ENCODE measurements around the gene NNAT. TPM values are rescaled to one million over a fixed set of nuclear protein-coding genes. Genes with fewer than 3 reads are reported as not detected.

Gene NNAT
- total and polyA plus RNA-seq, 7 donors, result 7.8 to 125 (median 85.8) TPM; not detected in 1

DNA sequence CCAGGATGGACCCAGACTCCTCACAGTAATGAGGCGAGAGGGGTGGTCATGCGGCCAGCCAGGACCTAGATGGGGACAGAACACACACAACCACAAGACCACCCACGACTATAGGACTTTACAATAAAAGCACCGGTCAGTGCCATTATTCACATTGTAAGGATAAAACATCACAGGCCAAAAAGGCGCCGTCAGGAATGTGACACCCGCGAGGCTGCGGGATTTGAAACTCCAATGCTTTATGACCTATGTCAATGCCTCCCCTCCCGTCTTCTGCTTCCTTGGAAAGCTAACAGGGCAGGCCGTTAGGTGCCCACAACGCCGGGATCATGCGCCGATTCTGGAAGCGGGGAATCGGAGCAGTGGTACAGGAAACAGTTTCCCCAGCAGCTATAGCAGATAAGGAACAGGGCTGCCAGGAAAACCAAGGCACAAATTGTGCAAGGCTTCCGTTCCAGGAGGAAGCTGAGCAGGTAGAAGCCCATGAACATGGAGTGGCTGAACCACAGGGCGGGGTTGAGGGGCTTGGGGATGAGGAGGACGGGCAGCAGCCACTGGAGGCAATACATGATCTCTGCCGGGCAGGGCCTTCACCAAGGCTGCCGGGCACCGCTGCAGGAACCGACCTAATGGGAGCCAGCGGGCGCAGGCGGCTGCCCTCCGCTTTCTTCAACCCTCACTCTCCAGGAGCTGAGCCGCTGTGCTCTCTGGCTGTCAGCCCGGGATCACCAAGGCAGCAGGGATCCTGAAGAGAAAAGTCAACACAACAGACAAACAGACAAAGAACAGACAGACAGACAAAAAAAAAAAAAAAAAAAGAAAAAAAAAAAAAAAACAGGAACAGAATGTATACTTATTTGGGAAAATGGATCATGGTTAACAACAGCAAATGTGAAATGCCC lies 2.2 kb upstream of the NNAT start:
- intact Hi-C loops (cut with DNase I), result no loop called here
- 86 to 87% methylated on average over 30 of the region's 30 CpGs for WGBS, 2 donors
- Histone ChIP-seq H3K27me3 (no peaks in the 10 kb centered on the region), H3K9me3 (no peaks in the 10 kb centered on the region), H3K4me3 (peak overlapping the region in 3 of 4 donors; percentile 1 to 57 (median 54)), H3K4me1 (peaks cover 0 to 87% (median 77%) of the 10 kb centered on the region in 4 donors), H3K27ac (peak overlapping the region; percentile 72 to 99 (median 97)), H3K36me3 (peaks cover 0 to 17% (median 5%) of the 10 kb centered on the region in 4 donors)
- peak; percentile 91 for DNase-seq
- peak in 2 of 4 donors; percentile 60 to 66 for TF ChIP-seq POLR2AphosphoS5 (IDR thresholded peaks at IDR 0.05)
- no peak for TF ChIP-seq POLR2A (IDR thresholded peaks at IDR 0.05)
- TF ChIP-seq EP300 (IDR thresholded peaks at IDR 0.05), result no peak

DNA sequence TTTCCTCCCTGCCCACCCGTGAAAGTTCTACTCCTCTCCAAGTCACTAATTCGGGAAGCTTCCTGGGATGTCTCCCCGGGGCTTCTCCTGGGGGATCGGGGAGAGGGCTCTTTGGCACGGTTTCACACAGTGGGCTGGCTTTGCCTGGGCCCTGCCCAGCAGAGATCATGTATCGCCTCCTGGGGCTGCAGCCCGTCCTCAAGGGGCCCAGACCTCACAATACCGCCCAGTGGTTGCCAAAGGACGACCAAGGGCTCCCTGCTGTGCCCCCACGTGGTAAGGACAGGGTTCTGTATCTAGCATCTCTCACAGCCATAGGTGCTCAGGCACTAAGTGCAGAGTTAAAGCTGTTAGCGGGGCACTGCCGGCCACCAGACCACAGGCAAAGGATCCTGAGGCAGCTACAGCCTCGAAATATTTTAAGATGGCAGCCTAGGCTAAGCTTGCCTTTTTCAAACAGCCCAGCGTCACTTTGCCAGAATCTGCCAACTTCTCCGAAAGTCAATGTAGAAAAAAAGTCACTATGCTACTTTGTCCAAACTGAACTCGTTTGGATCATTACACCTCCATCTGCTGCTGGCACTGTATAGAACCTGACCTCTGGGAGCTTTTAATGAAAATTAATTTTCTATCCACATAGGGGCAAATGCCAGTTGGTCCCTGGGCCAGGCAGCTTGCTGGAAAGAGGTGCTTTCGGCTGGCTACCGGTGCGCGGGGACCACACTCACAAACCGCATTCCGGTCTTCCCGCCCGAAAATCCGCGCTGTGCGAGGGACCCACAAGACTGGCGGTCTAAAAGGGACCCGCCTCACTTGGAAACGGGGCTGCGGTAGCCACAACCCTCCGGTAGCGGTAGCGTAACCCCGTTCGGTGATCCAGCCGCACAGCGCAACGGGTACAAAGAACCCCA lies 1.3 kb upstream of the NNAT start:
- TF ChIP-seq, protein P1, sequence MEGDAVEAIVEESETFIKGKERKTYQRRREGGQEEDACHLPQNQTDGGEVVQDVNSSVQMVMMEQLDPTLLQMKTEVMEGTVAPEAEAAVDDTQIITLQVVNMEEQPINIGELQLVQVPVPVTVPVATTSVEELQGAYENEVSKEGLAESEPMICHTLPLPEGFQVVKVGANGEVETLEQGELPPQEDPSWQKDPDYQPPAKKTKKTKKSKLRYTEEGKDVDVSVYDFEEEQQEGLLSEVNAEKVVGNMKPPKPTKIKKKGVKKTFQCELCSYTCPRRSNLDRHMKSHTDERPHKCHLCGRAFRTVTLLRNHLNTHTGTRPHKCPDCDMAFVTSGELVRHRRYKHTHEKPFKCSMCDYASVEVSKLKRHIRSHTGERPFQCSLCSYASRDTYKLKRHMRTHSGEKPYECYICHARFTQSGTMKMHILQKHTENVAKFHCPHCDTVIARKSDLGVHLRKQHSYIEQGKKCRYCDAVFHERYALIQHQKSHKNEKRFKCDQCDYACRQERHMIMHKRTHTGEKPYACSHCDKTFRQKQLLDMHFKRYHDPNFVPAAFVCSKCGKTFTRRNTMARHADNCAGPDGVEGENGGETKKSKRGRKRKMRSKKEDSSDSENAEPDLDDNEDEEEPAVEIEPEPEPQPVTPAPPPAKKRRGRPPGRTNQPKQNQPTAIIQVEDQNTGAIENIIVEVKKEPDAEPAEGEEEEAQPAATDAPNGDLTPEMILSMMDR (IDR thresholded peaks at IDR 0.05), result no peak
- peak in 2 of 4 donors; percentile 3 to 8 for TF ChIP-seq POLR2AphosphoS5 (IDR thresholded peaks at IDR 0.05)
- WGBS, 2 donors, result 85 to 93% methylated on average over 39 of the region's 39 CpGs
- DNase-seq, result peak; percentile 81
- Histone ChIP-seq H3K27ac (peak overlapping the region; percentile 72 to 99 (median 97)), H3K9me3 (no peaks in the 10 kb centered on the region), H3K4me1 (peaks cover 0 to 96% (median 86%) of the 10 kb centered on the region in 4 donors), H3K27me3 (no peaks in the 10 kb centered on the region), H3K4me3 (peak overlapping the region in 3 of 4 donors; percentile 45 to 57 (median 54)), H3K36me3 (peaks cover 0 to 8% (median 0%) of the 10 kb centered on the region in 4 donors)
- intact Hi-C loops (cut with DNase I), result no loop called here

DNA sequence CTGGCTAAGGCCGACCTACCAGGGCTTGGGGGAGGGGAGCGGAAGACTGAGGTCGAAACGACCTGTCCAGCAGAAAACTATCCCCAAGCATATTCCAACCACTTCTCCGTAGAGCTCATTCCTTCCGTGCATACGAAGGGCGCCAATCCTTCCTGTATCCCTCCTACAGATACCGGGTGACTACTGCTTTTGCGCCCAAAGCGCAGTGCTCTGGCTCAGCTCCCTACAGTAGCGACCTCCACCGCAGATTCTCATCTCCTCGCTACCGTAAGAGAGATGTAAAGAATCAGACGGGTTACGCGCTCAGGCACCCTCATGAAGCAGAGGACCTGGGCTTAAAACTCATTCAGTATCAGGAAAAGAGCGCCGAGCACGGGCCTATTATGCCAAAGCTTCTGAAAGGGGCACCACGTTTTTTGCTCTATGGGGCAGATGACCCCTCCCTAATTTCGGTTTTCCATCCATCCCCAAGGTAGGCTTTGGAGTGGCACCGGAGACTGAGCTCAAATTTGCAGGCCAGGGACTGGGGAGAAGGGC lies 563 bp upstream of the NNAT start:
- peak overlapping the region; percentile 72 to 99 (median 97) for H3K27ac ChIP-seq
- peaks cover 0 to 100% (median 91%) of the 10 kb centered on the region in 4 donors for H3K4me1 ChIP-seq
- peak overlapping the region in 3 of 4 donors; percentile 45 to 57 (median 54) for H3K4me3 ChIP-seq
- H3K36me3 ChIP-seq, result peaks cover 0 to under 1% (median 0%) of the 10 kb centered on the region in 4 donors
- TF ChIP-seq POLR2A (IDR thresholded peaks at IDR 0.05), result no peak
- TF ChIP-seq POLR2AphosphoS5 (IDR thresholded peaks at IDR 0.05), result no peak
- H3K9me3 ChIP-seq, result no peaks in the 10 kb centered on the region
- no peaks in the 10 kb centered on the region for H3K27me3 ChIP-seq
- DNase-seq, result no peak
- WGBS, 2 donors, result 85 to 94% methylated on average over 24 of the region's 24 CpGs
- intact Hi-C loops (cut with DNase I), result no loop called here

DNA sequence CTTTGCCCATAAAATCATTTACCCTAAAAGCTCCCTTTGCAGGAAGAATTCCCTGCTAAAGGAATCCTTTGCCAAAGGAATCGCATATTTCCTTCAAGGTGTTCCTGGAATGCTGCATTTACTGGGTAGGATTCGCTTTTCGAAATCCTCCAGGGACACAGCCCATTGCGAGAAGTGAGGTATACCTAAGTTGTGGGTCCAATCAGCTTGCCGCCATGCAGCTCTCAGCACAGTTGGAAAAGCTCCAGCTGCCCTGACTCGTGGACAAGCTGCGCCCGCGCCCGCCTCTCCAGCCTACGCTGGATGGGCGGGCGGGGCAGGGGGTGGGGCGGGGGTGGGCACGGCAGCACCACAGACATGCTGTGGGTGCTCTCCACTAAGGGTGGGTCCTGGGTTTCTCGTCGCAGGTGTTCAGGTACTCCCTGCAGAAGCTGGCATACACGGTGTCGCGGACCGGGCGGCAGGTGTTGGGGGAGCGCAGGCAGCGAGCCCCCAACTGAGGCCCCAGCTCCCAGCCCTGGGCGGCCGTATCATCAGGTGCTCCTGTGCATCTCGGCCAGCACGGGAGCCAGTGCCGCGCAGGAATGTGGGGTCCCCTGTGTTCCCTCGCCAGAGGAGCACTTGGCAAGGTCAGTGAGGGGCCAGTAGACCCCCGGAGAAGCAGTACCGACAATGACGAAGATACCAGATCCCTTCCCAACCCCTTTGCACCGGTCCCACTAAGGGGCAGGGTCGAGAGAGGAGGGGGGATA lies 1.4 kb downstream of the NNAT start:
- peak overlapping the region in 3 of 4 donors; percentile 45 to 57 (median 54) for H3K4me3 ChIP-seq
- intact Hi-C loops (cut with DNase I), result no loop called here
- no peaks in the 10 kb centered on the region for H3K9me3 ChIP-seq
- no peaks in the 10 kb centered on the region for H3K36me3 ChIP-seq
- 53 to 79% methylated on average over 36 of the region's 36 CpGs for WGBS, 2 donors
- no peak for TF ChIP-seq POLR2A (IDR thresholded peaks at IDR 0.05)
- TF ChIP-seq POLR2AphosphoS5 (IDR thresholded peaks at IDR 0.05), result no peak
- TF ChIP-seq EP300 (IDR thresholded peaks at IDR 0.05), result no peak
- TF ChIP-seq, protein P1 (IDR thresholded peaks at IDR 0.05), result no peak
- H3K27ac ChIP-seq, result peak overlapping the region; percentile 57 to 99 (median 97)
- peaks cover 0 to 94% (median 85%) of the 10 kb centered on the region in 4 donors for H3K4me1 ChIP-seq
- DNase-seq, result peak; percentile 91
- no peaks in the 10 kb centered on the region for H3K27me3 ChIP-seq

DNA sequence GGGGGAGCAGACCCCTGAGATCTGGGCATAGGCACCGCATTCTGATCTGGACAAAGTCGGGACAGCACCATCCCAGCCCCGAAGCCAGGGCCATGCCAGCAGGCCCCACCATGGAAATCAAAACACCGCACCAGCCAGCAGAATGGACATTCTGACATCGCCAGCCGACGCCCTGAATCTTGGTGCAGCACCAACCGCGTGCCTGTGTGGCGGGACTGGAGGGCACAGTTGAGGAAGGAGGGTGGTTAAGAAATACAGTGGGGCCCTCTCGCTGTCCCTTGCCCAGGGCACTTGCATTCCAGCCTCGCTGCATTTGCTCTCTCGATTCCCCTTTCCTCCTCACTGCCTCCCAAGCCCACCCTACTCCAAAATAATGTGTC lies 2.0 kb downstream of the NNAT start:
- 84 to 90% methylated on average over 13 of the region's 13 CpGs for WGBS, 2 donors

More for the DNA sequence above, 2.0 kb downstream of the NNAT start:
- Histone ChIP-seq H3K27ac (peak overlapping the region; percentile 57 to 99 (median 97)), H3K4me1 (peaks cover 0 to 89% (median 80%) of the 10 kb centered on the region in 4 donors), H3K4me3 (peak overlapping the region in 3 of 4 donors; percentile 45 to 57 (median 54)), H3K9me3 (no peaks in the 10 kb centered on the region), H3K27me3 (no peaks in the 10 kb centered on the region), H3K36me3 (no peaks in the 10 kb centered on the region)
- TF ChIP-seq, protein P1 (IDR thresholded peaks at IDR 0.05), result no peak
- TF ChIP-seq POLR2A (IDR thresholded peaks at IDR 0.05) (no peak), POLR2AphosphoS5 (IDR thresholded peaks at IDR 0.05) (no peak), EP300 (IDR thresholded peaks at IDR 0.05) (no peak)
- intact Hi-C loops (cut with DNase I), result no loop called here
- peak; percentile 66 for DNase-seq

Data from sigmoid colon (tissue), 7 donors.